Liver (tissue), 9 donors: ENCODE data around the gene C19orf12. TPM values are rescaled to one million over a fixed set of nuclear protein-coding genes. Genes with fewer than 3 reads are reported as not detected.
A peak's percentile ranks its signal among the peaks of the same experiment; 100 is the strongest.

ENCODE experiments used
- DNase-seq: peaks from one replicate; pipeline ENCODE4 v3.0.0-alpha.2; 2017; ENCODE audit warnings: low spot score
- H3K27ac ChIP-seq, 2 donors: one replicate each; pipeline ENCODE4 v1.7.0; 2013; ENCODE audit warnings: inconsistent platforms in 2 of 2, low read length in 2 of 2, control low read depth in 1 of 2, low read depth in 1 of 2, mild to moderate bottlenecking in 1 of 2
- H3K27me3 ChIP-seq, 4 donors: one replicate each; pipeline versions ENCODE4 v1.6.1 to v1.7.0; 2013; ENCODE audit warnings: low read length in 3 of 4, inconsistent platforms in 1 of 4, mild to moderate bottlenecking in 1 of 4, moderate library complexity in 1 of 4; ENCODE audit not compliant: control insufficient read depth in 4 of 4, insufficient read depth in 4 of 4
- H3K36me3 ChIP-seq, 4 donors: one replicate each; pipeline versions ENCODE4 v1.6.1 to v1.7.0; 2013; ENCODE audit warnings: low read length in 3 of 4, mild to moderate bottlenecking in 3 of 4, low read depth in 1 of 4, moderate library complexity in 1 of 4; ENCODE audit not compliant: control insufficient read depth in 4 of 4, insufficient read depth in 3 of 4
- H3K4me1 ChIP-seq, 4 donors: one replicate each; pipeline versions ENCODE4 v1.6.1 to v1.7.0; 2013; ENCODE audit warnings: low read length in 3 of 4, mild to moderate bottlenecking in 3 of 4, moderate library complexity in 1 of 4; ENCODE audit not compliant: control insufficient read depth in 4 of 4, insufficient read depth in 4 of 4
- H3K4me3 ChIP-seq, 3 donors: one replicate each; pipeline versions ENCODE4 v1.6.1 to v1.7.0; 2013; ENCODE audit warnings: low read length in 3 of 3, control low read depth in 1 of 3, low read depth in 1 of 3, mild to moderate bottlenecking in 1 of 3
- H3K9ac ChIP-seq, 2 donors: one replicate each; pipeline ENCODE4 v1.7.0; 2013; ENCODE audit warnings: low read length in 2 of 2, mild to moderate bottlenecking in 2 of 2, moderate library complexity in 2 of 2, control low read depth in 1 of 2, low read depth in 1 of 2
- H3K9me3 ChIP-seq, 4 donors: one replicate each; pipeline versions ENCODE4 v1.6.1 to v1.7.0; 2013; ENCODE audit warnings: low read length in 3 of 4; ENCODE audit not compliant: control insufficient read depth in 4 of 4
- ATF3 ChIP-seq: IDR thresholded peaks from 2 replicates; pipeline ENCODE4 v1.6.1; 2016; ENCODE audit warnings: antibody characterized with exemption
- CTCF ChIP-seq: fragments of 150-350 bp; IDR thresholded peaks from 2 replicates; pipeline ENCODE4 v1.5.1; 2017; ENCODE audit warnings: improper control_type of control experiment, low read depth, low read length; ENCODE audit not compliant: missing input control
- EGR1 ChIP-seq, 2 donors: IDR thresholded peaks; 2 replicates each; pipeline ENCODE4 v1.6.1; 2016 to 2018; ENCODE audit warnings: antibody characterized with exemption in 2 of 2, low read depth in 2 of 2
- FOXA1 ChIP-seq: IDR thresholded peaks from 2 replicates; pipeline ENCODE4 v1.6.1; 2016; ENCODE audit warnings: antibody characterized with exemption
- FOXA2 ChIP-seq: IDR thresholded peaks from 2 replicates; pipeline ENCODE4 v1.6.1; 2016; ENCODE audit warnings: antibody characterized with exemption
- GABPA ChIP-seq, 2 donors: IDR thresholded peaks in 1 of 2; conservative IDR thresholded peaks in 1 of 2; 2 replicates each; pipeline ENCODE4 v1.6.1; 2016; ENCODE audit warnings: antibody characterized with exemption in 2 of 2, mild to moderate bottlenecking in 1 of 2, moderate library complexity in 1 of 2
- HNF4A ChIP-seq, 2 donors: conservative IDR thresholded peaks; 2 replicates each; pipeline ENCODE4 v1.6.1; 2016; ENCODE audit warnings: antibody characterized with exemption in 2 of 2, mild to moderate bottlenecking in 2 of 2
- HNF4G ChIP-seq: IDR thresholded peaks from 2 replicates; pipeline ENCODE4 v1.6.1; 2016; ENCODE audit warnings: antibody characterized with exemption
- JUND ChIP-seq, 2 donors: IDR thresholded peaks; 2 replicates each; pipeline ENCODE4 v1.6.1; 2016; ENCODE audit warnings: antibody characterized with exemption in 2 of 2
- MAX ChIP-seq: IDR thresholded peaks from 2 replicates; pipeline ENCODE4 v1.6.1; 2016; ENCODE audit warnings: antibody characterized with exemption
- NR2F2 ChIP-seq: IDR thresholded peaks from 2 replicates; pipeline ENCODE4 v1.6.1; 2016; ENCODE audit warnings: antibody characterized with exemption
- RAD21 ChIP-seq, 2 donors: IDR thresholded peaks; 2 replicates each; pipeline ENCODE4 v1.6.1; 2016; ENCODE audit warnings: antibody characterized with exemption in 2 of 2, mild to moderate bottlenecking in 2 of 2
- REST ChIP-seq: IDR thresholded peaks from 2 replicates; pipeline ENCODE4 v1.6.1; 2016; ENCODE audit warnings: antibody characterized with exemption, mild to moderate bottlenecking
- RXRA ChIP-seq, 2 donors: IDR thresholded peaks; 2 replicates each; pipeline ENCODE4 v1.6.1; 2017 to 2018; ENCODE audit warnings: antibody characterized with exemption in 2 of 2, mild to moderate bottlenecking in 1 of 2
- SP1 ChIP-seq: IDR thresholded peaks from 2 replicates; pipeline ENCODE4 v1.6.1; 2018; ENCODE audit warnings: antibody characterized with exemption, mild to moderate bottlenecking
- TAF1 ChIP-seq: conservative IDR thresholded peaks from 2 replicates; pipeline ENCODE4 v1.6.1; 2016; ENCODE audit warnings: antibody characterized with exemption, mild to moderate bottlenecking
- YY1 ChIP-seq: IDR thresholded peaks from 2 replicates; pipeline ENCODE4 v1.6.1; 2016; ENCODE audit warnings: antibody characterized with exemption, mild to moderate bottlenecking
- ZBTB33 ChIP-seq: IDR thresholded peaks from 2 replicates; pipeline ENCODE4 v1.6.1; 2016; ENCODE audit warnings: antibody characterized with exemption
- WGBS: extraction: QIAGEN DNeasy Blood & Tissue Kit; methylation state at CpG from one replicate; pipeline ENCODE4 v1.1.7; 2013; 5-methylcytosine and 5-hydroxymethylcytosine counted together
- polyA plus RNA-seq, 2 donors: library from polyadenylated mRNA; stranded (reverse) in 1 of 2; unstranded in 1 of 2; fragments of 200-250 nt in 1 of 2; fragments of >200 nt in 1 of 2; fragmentation: Nextera tagmentation in 1 of 2; extraction: Ambion mirVana in 1 of 2; gene quantifications; one replicate each; pipeline versions ENCODE4 v1.2.1 to v1.2.3, GENCODE V29; 2013 to 2015
- total RNA-seq, 2 donors: library from RNA; depleted of rRNA; stranded (reverse); fragments of >200 nt; gene quantifications; one replicate each; pipeline ENCODE4 v1.2.3, GENCODE V29; 2014
- donor health status: healthy.
- donor health status: healthy.
- donor health status: healthy.
- donor health status: healthy.
- donor health status: healthy.

C19orf12 gene
- total RNA-seq (10 to 100 TPM; 21.2 to 82.8 TPM), polyA plus RNA-seq (10 to 100 TPM; 37.6 to 42.6 TPM)

GRCh38 chr19:29714953-29715700 lies at the start of gene C19orf12:
Gene C19orf12 (minus strand): TSS chr19:29715261. CDS start chr19:29708413, 6,848 bp downstream.
- H3K27me3 ChIP-seq: no peaks in the 10 kb centered on the region
- H3K9ac ChIP-seq: peak within 1 kb of the TSS; percentile 70 to 82
- no peak for TF ChIP-seq EGR1 (IDR thresholded peaks at IDR 0.05; ENCODE audit: low read depth in 2 of 2)
- no peak for TF ChIP-seq TAF1
- no peak for TF ChIP-seq YY1
- no peak for TF ChIP-seq FOXA2
- no peak for TF ChIP-seq HNF4A (conservative IDR thresholded peaks at IDR 0.05)
- no peak for TF ChIP-seq NR2F2
- no peak for TF ChIP-seq FOXA1
- no peak for TF ChIP-seq SP1
- no peak for TF ChIP-seq JUND (IDR thresholded peaks at IDR 0.05)
- TF ChIP-seq CTCF: no peak
- no peak for TF ChIP-seq ZBTB33
- TF ChIP-seq MAX: no peak
- TF ChIP-seq GABPA (IDR thresholded peaks at IDR 0.05 in 1 of 2, conservative IDR thresholded peaks at IDR 0.05 in 1 of 2): no peak
- TF ChIP-seq HNF4G: no peak
- no peak for TF ChIP-seq REST
- no peak for TF ChIP-seq RXRA (IDR thresholded peaks at IDR 0.05)
- no peak for TF ChIP-seq ATF3
- no peak for TF ChIP-seq RAD21 (IDR thresholded peaks at IDR 0.05)
- H3K36me3 ChIP-seq: no peaks in the 10 kb centered on the region
- DNase-seq: peak; percentile 69
- WGBS: under 1% methylated on average over 72 of the region's 72 CpGs
- H3K4me1 ChIP-seq: peaks cover 16 to 55% (median 47%) of the 10 kb centered on the region in 4 donors
- H3K9me3 ChIP-seq: no peaks in the 10 kb centered on the region
- peak within 1 kb of the TSS; percentile 98 to 99 for H3K27ac ChIP-seq
- peak within 1 kb of the TSS; percentile 60 to 97 (median 78) for H3K4me3 ChIP-seq
